Spleen (tissue), 11 donors: ENCODE results near the gene SPINK14. TPM values are rescaled to one million over a fixed set of nuclear protein-coding genes. Genes with fewer than 3 reads are reported as not detected.

Source experiments
- DNase-seq: peaks from one replicate; pipeline ENCODE4 v3.0.0-alpha.2; 2020
- H3K27ac ChIP-seq, 8 donors: fragments of 200-600 bp; sonication (generic) in 7 of 8; 1 replicate in 4 of 8; 2 replicates in 4 of 8; pipeline versions ENCODE4 v1.5.0 to v1.8.0; 2016 to 2021; ENCODE audit warnings: inconsistent platforms in 4 of 8, mild to moderate bottlenecking in 4 of 8, moderate library complexity in 1 of 8
- H3K27me3 ChIP-seq, 7 donors: fragments of 200-600 bp; sonication (generic) in 6 of 7; replicated peaks in 1 of 7; 1 replicate in 4 of 7; 2 replicates in 3 of 7; pipeline versions ENCODE4 v1.5.0 to v1.8.0; 2016 to 2021; ENCODE audit warnings: inconsistent platforms in 3 of 7, mild to moderate bottlenecking in 1 of 7
- H3K36me3 ChIP-seq, 6 donors: fragments of 200-600 bp; sonication (generic) in 5 of 6; 1 replicate in 4 of 6; 2 replicates in 2 of 6; pipeline versions ENCODE4 v1.5.0 to v1.8.0; 2016 to 2021; ENCODE audit warnings: inconsistent platforms in 2 of 6
- H3K4me1 ChIP-seq, 6 donors: fragments of 200-600 bp; sonication (generic) in 5 of 6; 1 replicate in 3 of 6; 2 replicates in 3 of 6; pipeline versions ENCODE4 v1.5.0 to v1.8.0; 2016 to 2021; ENCODE audit warnings: inconsistent platforms in 3 of 6
- H3K4me3 ChIP-seq, 8 donors: fragments of 200-600 bp; sonication (generic) in 7 of 8; 1 replicate in 4 of 8; 2 replicates in 4 of 8; pipeline versions ENCODE4 v1.5.0 to v1.8.0; 2016 to 2021; ENCODE audit warnings: inconsistent platforms in 4 of 8, mild to moderate bottlenecking in 4 of 8, moderate library complexity in 2 of 8
- H3K9me3 ChIP-seq, 8 donors: fragments of 200-600 bp; sonication (generic) in 7 of 8; 1 replicate in 4 of 8; 2 replicates in 4 of 8; pipeline versions ENCODE4 v1.5.0 to v1.8.0; 2016 to 2021; ENCODE audit warnings: inconsistent platforms in 4 of 8
- CTCF ChIP-seq, 11 experiments: fragments of 200-600 bp in 7 of 11; fragments of 450-650 bp in 4 of 11; sonication (generic) in 4 of 11; IDR thresholded peaks in 8 of 11; conservative IDR thresholded peaks in 3 of 11; 1 replicate in 7 of 11; 2 replicates in 4 of 11; pipeline versions ENCODE4 v1.4.0 to v1.8.0; 2016 to 2021; ENCODE audit warnings: antibody characterized with exemption in 11 of 11, inconsistent platforms in 4 of 11, mild to moderate bottlenecking in 1 of 11
- POLR2A ChIP-seq, 3 donors: fragments of 450-650 bp; IDR thresholded peaks; one replicate each; pipeline ENCODE4 v1.5.1; 2017; ENCODE audit warnings: antibody characterized with exemption in 3 of 3, mild to moderate bottlenecking in 1 of 3
- POLR2AphosphoS5 ChIP-seq, 3 donors: sonication (generic); formaldehyde crosslinking; IDR thresholded peaks; one replicate each; pipeline ENCODE4 v1.5.1; 2017; ENCODE audit warnings: antibody characterized with exemption in 3 of 3
- WGBS, 5 donors: extraction: QIAGEN DNeasy Blood & Tissue Kit in 3 of 5; methylation state at CpG; one replicate each; pipeline versions ENCODE4 v1.1.5 to v1.1.7; 2013 to 2018; 5-methylcytosine and 5-hydroxymethylcytosine counted together
- intact Hi-C: fragments of 100-400 bp; cut with DNase I; formaldehyde crosslinking; loops from one replicate; pipeline ENCODE4 v1.15.0; 2023; ENCODE audit warnings: low total_unique reads
- polyA plus RNA-seq, 3 donors: library from polyadenylated mRNA; stranded (reverse); fragments of 200-250 nt; gene quantifications; one replicate each; pipeline ENCODE4 v1.2.1, GENCODE V29; 2013
- total RNA-seq, 7 donors: library from RNA; depleted of rRNA in 3 of 7; stranded (reverse); fragments of >200 nt in 3 of 7; fragmentation: NEBNext Ultra II Directional in 4 of 7; extraction: Animal tissue kit (Norgen Biotek cat#: 25700) in 4 of 7; gene quantifications; one replicate each; pipeline versions ENCODE4 v1.1.0 to v1.2.1, GENCODE V29; 2016 to 2021
- donor health status: healthy with polysubstance abuse.
- donor health status: DM: no; HTN: no; CAD: no; lungs with moderate emphysema.
- donor health status: DM: no; HTN: no; CAD: no.
- donor health status: Bipolar disorder and iron deficiency.
- donor health status: healthy.
- donor health status: DM: no; HTN: no; CAD: no.
- donor health status: DM: yes; HTN: yes; CAD: no.

Gene SPINK14
- total and polyA plus RNA-seq, 10 donors: not detected

DNA sequence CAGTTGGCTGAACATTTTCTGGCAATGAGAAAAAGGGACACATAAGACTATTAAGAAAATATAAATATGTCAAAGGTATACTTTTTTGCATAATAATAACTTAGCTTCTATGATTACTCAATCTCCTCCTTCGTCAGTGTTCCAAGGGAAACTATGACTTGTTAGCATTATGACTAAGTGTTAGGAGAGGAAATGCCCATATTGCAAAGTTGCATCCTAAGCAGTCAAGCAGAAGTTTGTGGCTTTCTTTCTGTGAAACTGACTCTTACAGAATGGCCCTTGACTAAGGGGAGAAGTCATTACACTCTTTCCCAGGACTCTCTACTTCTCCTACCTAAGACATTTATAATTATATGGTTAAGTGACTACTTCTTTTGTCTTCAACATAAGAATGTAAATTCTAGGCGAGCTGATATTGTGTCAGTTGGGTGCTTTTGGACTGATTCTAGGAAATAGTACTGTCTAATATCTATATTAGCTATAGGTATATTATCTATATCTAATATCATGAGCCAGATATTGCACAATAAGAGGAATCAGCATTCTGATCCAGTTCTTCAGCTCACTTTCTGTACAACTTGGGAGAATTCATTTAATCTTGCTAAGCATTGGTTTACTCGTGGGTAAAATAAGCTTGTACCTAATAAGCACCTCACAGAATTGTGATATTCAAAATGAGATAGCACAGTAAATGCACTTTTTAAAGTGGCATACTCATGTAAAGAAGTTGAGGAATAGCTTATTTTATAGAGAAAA, 18.1 kb downstream of the SPINK14 start:
- Histone ChIP-seq H3K27me3 (no peaks in the 10 kb centered on the region), H3K4me3 (peak overlapping the region in 1 of 8 donors; percentile 35), H3K27ac (peak overlapping the region; percentile 36 to 89 (median 72)), H3K4me1 (peaks cover 0 to 5% (median 0%) of the 10 kb centered on the region in 6 donors), H3K9me3 (no peaks in the 10 kb centered on the region), H3K36me3 (no peaks in the 10 kb centered on the region)
- WGBS, 5 donors: 41 to 62% (median 54%) methylated on average over 3 of the region's 3 CpGs
- intact Hi-C loops: no loop called here
- DNase-seq: no peak
- TF ChIP-seq POLR2A (IDR thresholded peaks at IDR 0.05): no peak
- TF ChIP-seq POLR2AphosphoS5 (IDR thresholded peaks at IDR 0.05): no peak
- no peak for TF ChIP-seq CTCF (IDR thresholded peaks at IDR 0.05 in 8 of 11, conservative IDR thresholded peaks at IDR 0.05 in 3 of 11)

DNA sequence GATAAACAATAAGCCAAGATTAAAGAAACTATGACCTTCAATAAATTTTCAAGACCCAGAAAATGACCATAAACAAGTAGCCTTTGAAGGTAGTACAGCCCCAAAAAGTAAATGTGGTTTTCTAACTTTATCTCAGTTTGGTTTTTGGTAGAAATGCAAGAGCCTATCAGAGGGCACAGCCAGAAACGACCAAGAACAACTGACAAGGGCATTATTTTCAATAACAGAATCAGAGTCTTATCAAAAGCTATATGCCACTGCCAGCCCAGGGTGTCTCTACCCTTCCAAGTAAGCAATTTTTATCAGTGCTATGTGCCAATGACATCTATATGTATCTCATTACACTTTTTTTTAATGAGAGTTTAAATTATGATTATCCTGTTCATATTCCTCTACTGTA, 22.7 kb downstream of the SPINK14 start:
- no peaks in the 10 kb centered on the region for H3K36me3 ChIP-seq

GRCh38 chr5:148193202-148193601, 24.9 kb downstream of the SPINK14 start:
- Histone ChIP-seq H3K9me3 (no peaks in the 10 kb centered on the region), H3K27me3 (no peaks in the 10 kb centered on the region), H3K27ac (no peak overlapping the region), H3K36me3 (no peaks in the 10 kb centered on the region), H3K4me1 (no peaks in the 10 kb centered on the region), H3K4me3 (no peak overlapping the region)
- intact Hi-C loops: no loop called here
- TF ChIP-seq CTCF (IDR thresholded peaks at IDR 0.05 in 8 of 11, conservative IDR thresholded peaks at IDR 0.05 in 3 of 11) (no peak), POLR2A (IDR thresholded peaks at IDR 0.05) (no peak), POLR2AphosphoS5 (IDR thresholded peaks at IDR 0.05) (no peak)
- DNase-seq: no peak
- 87 to 98% (median 89%) methylated on average over 1 of the region's 1 CpG for WGBS, 5 donors

More for the DNA sequence above, 22.7 kb downstream of the SPINK14 start:
- Histone ChIP-seq H3K4me1 (peaks cover 0 to 5% (median 0%) of the 10 kb centered on the region in 6 donors), H3K27ac (no peak overlapping the region), H3K4me3 (no peak overlapping the region), H3K9me3 (no peaks in the 10 kb centered on the region), H3K27me3 (no peaks in the 10 kb centered on the region)
- intact Hi-C loops: no loop called here
- DNase-seq: no peak
- 47 to 70% (median 51%) methylated on average over 1 of the region's 1 CpG for WGBS, 5 donors
- TF ChIP-seq POLR2AphosphoS5 (IDR thresholded peaks at IDR 0.05) (no peak), CTCF (IDR thresholded peaks at IDR 0.05 in 8 of 11, conservative IDR thresholded peaks at IDR 0.05 in 3 of 11) (no peak), POLR2A (IDR thresholded peaks at IDR 0.05) (no peak)

- TF ChIP-seq CTCF (IDR thresholded peaks at IDR 0.05 in 8 of 11, conservative IDR thresholded peaks at IDR 0.05 in 3 of 11) (no peak), POLR2A (IDR thresholded peaks at IDR 0.05) (no peak)
- no peaks in the 10 kb centered on the region for H3K27me3 ChIP-seq
- no peaks in the 10 kb centered on the region for H3K9me3 ChIP-seq
- H3K4me1 ChIP-seq: no peaks in the 10 kb centered on the region
- WGBS, 5 donors: 31 to 57% (median 38%) methylated on average over 2 of the region's 2 CpGs
- no peaks in the 10 kb centered on the region for H3K36me3 ChIP-seq
- peak overlapping the region in 3 of 8 donors; percentile 13 to 67 (median 33) for H3K27ac ChIP-seq
- peak overlapping the region in 1 of 8 donors; percentile 1 for H3K4me3 ChIP-seq
- no peak for DNase-seq
- intact Hi-C loops: no loop called here
Observed at GRCh38 chr5:148201151-148201550, 32.8 kb downstream of the SPINK14 start.
